ENCODE data around the gene DDX28.

DDX28 gene

DNA sequence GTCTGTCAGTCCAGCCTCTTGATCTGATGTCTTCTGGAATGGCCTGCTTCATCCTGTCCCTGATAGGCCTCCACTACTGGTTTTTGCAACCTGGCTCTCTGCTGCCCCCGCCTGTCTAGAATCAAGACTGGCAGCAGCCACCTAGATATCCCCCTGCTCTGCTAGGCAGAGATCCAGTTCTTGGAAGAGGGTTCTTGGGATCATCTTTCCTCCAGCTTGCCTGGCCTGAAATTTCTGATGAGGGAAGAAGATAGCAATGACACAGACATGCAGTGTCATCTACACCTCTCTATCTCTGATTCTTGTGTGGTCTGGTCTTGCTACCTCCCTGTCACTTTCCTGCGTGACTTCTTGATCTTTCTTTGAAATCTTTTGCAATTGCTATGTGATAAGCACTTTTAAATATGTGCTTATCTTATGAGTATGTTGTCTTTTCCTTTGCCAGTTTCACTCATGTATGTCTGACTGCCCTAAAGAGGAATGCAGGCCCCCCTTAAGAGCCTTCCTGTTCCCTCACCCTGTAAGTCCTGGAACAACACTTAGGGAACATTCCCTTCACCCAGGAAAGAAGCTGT, 41.8 kb upstream of the DDX28 start:
- Histone ChIP-seq H3K27ac (no peak overlapping the region), H3K9me3 (ENCODE audit: severe bottlenecking) (no peaks in the 10 kb centered on the region), H3K27me3 (ENCODE audit: insufficient read depth, low read depth, severe bottlenecking) (no peaks in the 10 kb centered on the region), H3K4me3 (ENCODE audit: low read depth, low read length) (no peak overlapping the region), H3K36me3 (peaks cover 3% of the 10 kb centered on the region)
- TF ChIP-seq, protein P1, sequence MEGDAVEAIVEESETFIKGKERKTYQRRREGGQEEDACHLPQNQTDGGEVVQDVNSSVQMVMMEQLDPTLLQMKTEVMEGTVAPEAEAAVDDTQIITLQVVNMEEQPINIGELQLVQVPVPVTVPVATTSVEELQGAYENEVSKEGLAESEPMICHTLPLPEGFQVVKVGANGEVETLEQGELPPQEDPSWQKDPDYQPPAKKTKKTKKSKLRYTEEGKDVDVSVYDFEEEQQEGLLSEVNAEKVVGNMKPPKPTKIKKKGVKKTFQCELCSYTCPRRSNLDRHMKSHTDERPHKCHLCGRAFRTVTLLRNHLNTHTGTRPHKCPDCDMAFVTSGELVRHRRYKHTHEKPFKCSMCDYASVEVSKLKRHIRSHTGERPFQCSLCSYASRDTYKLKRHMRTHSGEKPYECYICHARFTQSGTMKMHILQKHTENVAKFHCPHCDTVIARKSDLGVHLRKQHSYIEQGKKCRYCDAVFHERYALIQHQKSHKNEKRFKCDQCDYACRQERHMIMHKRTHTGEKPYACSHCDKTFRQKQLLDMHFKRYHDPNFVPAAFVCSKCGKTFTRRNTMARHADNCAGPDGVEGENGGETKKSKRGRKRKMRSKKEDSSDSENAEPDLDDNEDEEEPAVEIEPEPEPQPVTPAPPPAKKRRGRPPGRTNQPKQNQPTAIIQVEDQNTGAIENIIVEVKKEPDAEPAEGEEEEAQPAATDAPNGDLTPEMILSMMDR (IDR thresholded peaks at IDR 0.05; ENCODE audit: low read depth, low read length) = peak; percentile 80
- DNase-seq = peak; percentile 73

DNA sequence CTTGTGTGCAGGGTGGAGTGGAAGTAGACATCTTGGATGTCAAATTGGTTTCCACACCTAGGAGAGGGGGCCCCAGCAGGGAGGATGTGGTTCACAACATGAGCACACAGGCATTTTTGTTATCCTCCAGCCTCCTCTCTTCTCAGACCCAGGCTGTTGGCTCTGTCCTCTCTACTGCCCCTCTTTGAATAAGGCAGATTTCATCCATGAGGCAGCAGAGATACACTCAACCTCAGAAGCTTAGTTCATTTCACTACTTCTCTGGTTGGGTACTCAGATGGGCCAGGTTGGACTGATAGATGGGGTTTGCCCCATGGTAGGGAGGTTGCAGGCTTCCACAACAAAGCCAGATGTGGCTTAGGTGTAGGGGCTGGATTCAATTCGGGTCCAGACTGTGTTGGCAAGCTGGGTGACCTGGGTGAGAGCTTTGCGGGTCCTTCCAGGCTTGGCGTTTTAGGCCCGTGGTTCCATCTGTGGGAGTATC, 39.9 kb upstream of the DDX28 start:
- H3K4me3 ChIP-seq (ENCODE audit: low read depth, low read length) = no peak overlapping the region
- H3K9me3 ChIP-seq (ENCODE audit: severe bottlenecking) = no peaks in the 10 kb centered on the region
- H3K27me3 ChIP-seq (ENCODE audit: insufficient read depth, low read depth, severe bottlenecking) = no peaks in the 10 kb centered on the region
- H3K27ac ChIP-seq = no peak overlapping the region
- H3K36me3 ChIP-seq = peaks cover 3% of the 10 kb centered on the region
- no peak for DNase-seq
- TF ChIP-seq, protein P1 (IDR thresholded peaks at IDR 0.05; ENCODE audit: low read depth, low read length) = no peak

DNA sequence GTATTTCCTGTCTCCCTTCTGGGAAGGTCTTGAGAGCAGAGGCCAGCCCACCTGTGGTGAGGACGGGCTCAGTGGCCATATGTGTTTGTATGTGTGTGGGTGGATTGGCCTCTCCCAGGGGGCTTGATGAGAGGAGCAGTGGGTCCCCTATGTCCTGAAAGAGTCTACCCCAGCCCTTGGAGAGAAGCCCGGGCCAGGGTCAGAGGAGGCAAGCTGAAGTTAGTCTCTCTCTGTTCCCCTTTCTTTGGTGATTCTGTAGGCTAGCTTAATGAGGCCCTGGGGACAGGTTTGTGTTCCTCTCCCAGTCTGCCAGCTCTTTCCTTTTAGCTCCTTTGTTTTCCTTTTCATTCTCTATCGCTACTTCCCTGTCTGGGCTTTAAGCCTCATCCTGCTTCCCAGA, 38.4 kb upstream of the DDX28 start:
- Histone ChIP-seq H3K27me3 (ENCODE audit: insufficient read depth, low read depth, severe bottlenecking) (no peaks in the 10 kb centered on the region), H3K9me3 (ENCODE audit: severe bottlenecking) (no peaks in the 10 kb centered on the region), H3K27ac (no peak overlapping the region), H3K4me3 (ENCODE audit: low read depth, low read length) (no peak overlapping the region), H3K36me3 (peaks cover 2% of the 10 kb centered on the region)
- TF ChIP-seq, protein P1 (IDR thresholded peaks at IDR 0.05; ENCODE audit: low read depth, low read length) = no peak
- DNase-seq = no peak

DNA sequence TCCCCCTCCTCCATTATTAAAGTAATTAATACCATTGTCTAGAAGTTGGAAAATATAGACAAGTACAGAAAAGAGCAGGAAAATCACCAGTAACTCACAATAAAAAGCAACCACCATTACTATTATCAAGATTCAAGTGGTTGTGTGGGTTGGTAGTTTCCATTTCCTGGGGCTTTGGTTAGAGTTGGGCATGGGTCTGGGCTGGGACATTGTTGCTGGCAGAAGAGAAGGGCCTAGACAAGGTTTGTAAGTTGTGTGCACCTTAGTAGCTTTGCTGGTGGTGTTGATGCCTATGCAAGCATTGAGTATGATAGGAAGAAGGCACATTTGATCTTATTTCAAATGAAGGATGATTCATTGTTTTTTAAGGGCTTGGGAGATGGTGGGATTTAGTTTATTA, 36.8 kb upstream of the DDX28 start:
- Histone ChIP-seq H3K9me3 (ENCODE audit: severe bottlenecking) (no peaks in the 10 kb centered on the region), H3K27ac (no peak overlapping the region), H3K4me3 (ENCODE audit: low read depth, low read length) (no peak overlapping the region), H3K36me3 (peaks cover 7% of the 10 kb centered on the region; the same call in 1 of the 2 replicates), H3K27me3 (ENCODE audit: insufficient read depth, low read depth, severe bottlenecking) (no peaks in the 10 kb centered on the region)
- DNase-seq = no peak
- TF ChIP-seq, protein P1 (IDR thresholded peaks at IDR 0.05; ENCODE audit: low read depth, low read length) = no peak

DNA sequence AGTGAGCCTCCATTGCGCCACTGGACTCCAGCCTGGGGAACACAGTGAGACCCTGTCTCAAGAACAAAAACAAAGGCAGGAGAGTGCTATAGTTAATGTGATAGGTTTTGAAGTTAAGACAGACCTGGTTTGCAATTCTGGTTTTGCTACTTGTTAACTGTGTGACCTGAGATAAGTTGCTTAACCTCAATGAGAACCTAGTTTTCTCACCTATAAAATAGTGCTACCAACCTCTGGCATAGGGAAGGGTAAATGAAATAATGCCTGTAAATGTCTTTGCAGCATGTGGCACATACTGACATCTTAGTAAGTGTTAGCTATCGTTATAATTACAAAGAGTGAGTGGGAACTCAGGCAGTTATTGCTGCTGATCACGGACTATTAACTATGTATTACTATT, 32.4 kb upstream of the DDX28 start:
- TF ChIP-seq, protein P1 (IDR thresholded peaks at IDR 0.05; ENCODE audit: low read depth, low read length) = no peak
- Histone ChIP-seq H3K27ac (no peak overlapping the region), H3K9me3 (ENCODE audit: severe bottlenecking) (no peaks in the 10 kb centered on the region), H3K4me3 (ENCODE audit: low read depth, low read length) (no peak overlapping the region), H3K36me3 (peaks cover 17% of the 10 kb centered on the region), H3K27me3 (ENCODE audit: insufficient read depth, low read depth, severe bottlenecking) (no peaks in the 10 kb centered on the region)
- DNase-seq = no peak

DNA sequence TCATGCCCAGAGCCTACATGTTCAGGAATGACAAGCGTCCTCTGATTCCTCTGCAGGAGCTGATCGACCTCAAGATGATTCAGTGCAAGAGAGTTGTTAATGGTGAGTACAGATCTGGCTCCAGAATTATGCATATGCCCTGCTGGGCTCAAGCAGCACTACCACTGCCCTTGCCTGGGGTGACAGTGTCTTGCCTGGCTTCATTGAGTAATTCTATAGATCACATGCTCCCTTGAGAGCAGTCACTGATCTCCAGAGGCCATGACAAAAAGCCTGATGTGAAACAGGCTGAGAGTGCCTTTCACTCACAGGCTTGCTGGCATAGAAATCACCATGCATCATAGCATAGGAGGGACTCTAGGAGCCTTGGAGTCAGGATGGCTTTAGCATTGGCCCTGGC, 26.4 kb upstream of the DDX28 start:
- H3K4me3 ChIP-seq (ENCODE audit: low read depth, low read length) = no peak overlapping the region
- H3K36me3 ChIP-seq = peaks cover 19% of the 10 kb centered on the region
- DNase-seq = no peak
- no peaks in the 10 kb centered on the region for H3K27me3 ChIP-seq (ENCODE audit: insufficient read depth, low read depth, severe bottlenecking)
- H3K27ac ChIP-seq = no peak overlapping the region
- TF ChIP-seq, protein P1 (IDR thresholded peaks at IDR 0.05; ENCODE audit: low read depth, low read length) = no peak
- H3K9me3 ChIP-seq (ENCODE audit: severe bottlenecking) = no peaks in the 10 kb centered on the region

Measured in WERI-Rb-1 (cell line).